HEK293 (cell line): Measurements from ENCODE around the gene PRIMPOL.

ENCODE experiments used
- CTCF ChIP-seq: fragments of 450-650 bp; formaldehyde crosslinking; IDR thresholded peaks from 2 replicates; pipeline ENCODE4 v1.5.1; 2016; ENCODE audit warnings: missing biosample characterization, missing genetic modification characterization
- HOXC10 ChIP-seq: sonication (generic); formaldehyde crosslinking; IDR thresholded peaks from 2 replicates; pipeline ENCODE4 v1.8.1; 2023; ENCODE audit warnings: mild to moderate bottlenecking, missing genetic modification reagents
- REST ChIP-seq: fragments of 450-650 bp; formaldehyde crosslinking; IDR thresholded peaks from 2 replicates; pipeline ENCODE4 v1.5.1; 2016; ENCODE audit warnings: missing biosample characterization, missing genetic modification characterization
- TCF7L2 ChIP-seq: IDR thresholded peaks from 2 replicates; pipeline ENCODE4 v1.6.1; 2011; ENCODE audit warnings: low read depth, mild to moderate bottlenecking, inconsistent platforms, low read length, moderate library complexity, borderline replicate concordance
- ZBTB11 ChIP-seq: fragments of 450-650 bp; formaldehyde crosslinking; conservative IDR thresholded peaks from 2 replicates; pipeline ENCODE4 v1.5.1; 2016; ENCODE audit warnings: low read depth, missing biosample characterization, missing genetic modification characterization
- ZBTB17 ChIP-seq: fragments of 450-650 bp; formaldehyde crosslinking; IDR thresholded peaks from 2 replicates; pipeline ENCODE4 v1.5.1; 2016; ENCODE audit warnings: missing biosample characterization, missing genetic modification characterization
- ZBTB20 ChIP-seq: fragments of 450-650 bp; formaldehyde crosslinking; IDR thresholded peaks from 2 replicates; pipeline ENCODE4 v1.5.1; 2016; ENCODE audit warnings: missing biosample characterization, missing genetic modification characterization
- ZNF248 ChIP-seq: fragments of 450-650 bp; formaldehyde crosslinking; IDR thresholded peaks from 2 replicates; pipeline ENCODE4 v1.5.1; 2017; ENCODE audit warnings: missing biosample characterization, missing genetic modification characterization
- ZNF426 ChIP-seq: fragments of 450-650 bp; formaldehyde crosslinking; IDR thresholded peaks from 2 replicates; pipeline ENCODE4 v1.5.1; 2017; ENCODE audit warnings: missing biosample characterization, missing genetic modification characterization, mild to moderate bottlenecking, inconsistent platforms, moderate library complexity
- ZNF530 ChIP-seq: fragments of 450-650 bp; formaldehyde crosslinking; IDR thresholded peaks from 2 replicates; pipeline ENCODE4 v1.5.1; 2016; ENCODE audit warnings: low read depth, missing biosample characterization, missing genetic modification characterization
- TF ChIP-seq, protein P1 (sequence below): fragments of 450-650 bp; formaldehyde crosslinking; IDR thresholded peaks from 2 replicates; pipeline ENCODE4 v1.5.1; 2017; ENCODE audit warnings: missing biosample characterization, missing genetic modification characterization

GRCh38 chr4:184744236-184744635 is 94.7 kb downstream of the PRIMPOL start:
- TF ChIP-seq, protein P1, sequence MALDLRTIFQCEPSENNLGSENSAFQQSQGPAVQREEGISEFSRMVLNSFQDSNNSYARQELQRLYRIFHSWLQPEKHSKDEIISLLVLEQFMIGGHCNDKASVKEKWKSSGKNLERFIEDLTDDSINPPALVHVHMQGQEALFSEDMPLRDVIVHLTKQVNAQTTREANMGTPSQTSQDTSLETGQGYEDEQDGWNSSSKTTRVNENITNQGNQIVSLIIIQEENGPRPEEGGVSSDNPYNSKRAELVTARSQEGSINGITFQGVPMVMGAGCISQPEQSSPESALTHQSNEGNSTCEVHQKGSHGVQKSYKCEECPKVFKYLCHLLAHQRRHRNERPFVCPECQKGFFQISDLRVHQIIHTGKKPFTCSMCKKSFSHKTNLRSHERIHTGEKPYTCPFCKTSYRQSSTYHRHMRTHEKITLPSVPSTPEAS (tag by site-specific recombination): no peak
- TF ChIP-seq TCF7L2 (no peak), REST (tag by site-specific recombination) (no peak), ZNF248 (tag by site-specific recombination) (no peak), ZNF530 (tag by site-specific recombination) (no peak), HOXC10 (no peak), CTCF (tag by site-specific recombination) (no peak), ZBTB20 (tag by site-specific recombination) (no peak), ZBTB17 (tag by site-specific recombination) (no peak), ZBTB11 (tag by site-specific recombination) (no peak), ZNF426 (tag by site-specific recombination) (no peak)
